ENCODE results near the gene MYOZ3.
A peak's percentile ranks its signal among the peaks of the same experiment; 100 is the strongest.

The MYOZ3 gene

GRCh38 chr5:150703762-150704161 is 42.7 kb downstream of the MYOZ3 start:
- DNase-seq: peak; percentile 67 to 85 (median 83)

- DNase-seq: no peak
Measured at GRCh38 chr5:150706776-150707390, 45.8 kb downstream of the MYOZ3 start.

- peak in 2 of 3 donors; percentile 13 to 19 for DNase-seq
Measured at GRCh38 chr5:150710165-150710564, 49.1 kb downstream of the MYOZ3 start.

GRCh38 chr5:150723845-150724244 is 62.8 kb downstream of the MYOZ3 start:
- no peak for DNase-seq

Measured in suppressor macrophage treated with lipopolysaccharide for 1 hour (primary cell).